Measurements from ENCODE around the gene PSME3. TPM values are rescaled to one million over a fixed set of nuclear protein-coding genes. Genes with fewer than 3 reads are reported as not detected.

Gene PSME3
- total and polyA plus RNA-seq, 2 of the 13 experiments (the other 11 are each of a cell fraction or from before 2014, with no cell fraction given), result 66.3 to 135 TPM

DNA sequence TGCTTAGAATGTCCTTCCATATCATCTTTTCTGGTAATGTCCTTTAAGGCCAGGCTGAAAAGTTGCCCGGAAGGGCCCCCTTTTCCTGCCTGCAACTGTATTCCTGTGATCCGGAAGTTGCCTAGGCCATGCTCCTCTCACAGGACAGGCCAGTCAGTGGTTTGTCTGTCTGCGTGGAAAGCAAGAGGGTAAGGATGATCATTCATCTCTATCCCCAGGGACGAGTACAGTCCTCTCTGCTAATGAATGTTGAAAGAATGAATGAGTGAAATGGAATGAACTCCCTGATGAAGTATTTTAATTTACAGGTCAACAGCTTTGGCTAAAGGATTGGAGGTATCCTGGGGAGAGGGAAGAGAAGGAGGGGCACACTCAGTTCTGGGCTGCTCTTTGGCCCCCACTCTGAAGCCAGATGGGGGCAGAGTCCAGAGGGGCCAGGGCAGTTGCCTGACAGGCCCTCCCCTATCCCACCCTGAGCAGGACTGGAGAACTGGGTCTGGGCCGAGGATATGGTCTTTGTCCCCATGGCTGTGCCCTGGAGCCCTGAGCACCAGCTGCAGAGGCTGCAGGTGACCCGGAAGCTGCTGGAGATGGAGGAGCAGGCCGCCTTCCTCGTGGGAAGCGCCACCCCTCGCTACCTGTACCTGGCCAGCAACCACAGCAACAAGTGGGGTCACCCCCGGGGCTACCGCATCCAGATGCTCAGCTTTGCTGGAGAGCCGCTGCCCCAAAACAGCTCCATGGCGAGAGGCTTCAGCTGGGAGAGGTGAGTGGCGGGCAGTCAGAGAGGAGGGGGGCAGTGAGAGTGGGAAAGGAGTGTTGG, 21.0 kb downstream of the PSME3 start (continued):
- TF ChIP-seq ZNF609 (CRISPR knock-in tag; IDR thresholded peaks at IDR 0.05; ENCODE audit: borderline replicate concordance) (peak; percentile 74), ZNF335 (CRISPR knock-in tag; IDR thresholded peaks at IDR 0.05) (0 out of 2 replicates have a peak, but pooled peaks have one; percentile 56), RERE (CRISPR knock-in tag; IDR thresholded peaks at IDR 0.05; ENCODE audit: low read depth) (no peak), MLLT10 (CRISPR knock-in tag; IDR thresholded peaks at IDR 0.05) (no peak), HNF4A (CRISPR knock-in tag; IDR thresholded peaks at IDR 0.05) (peak; percentile 97), ZNF766 (CRISPR knock-in tag; IDR thresholded peaks at IDR 0.05; ENCODE audit: borderline replicate concordance) (peak; percentile 64; the same call in 1 of the 2 replicates), IRF2 (CRISPR knock-in tag; IDR thresholded peaks at IDR 0.05) (no peak)
- TF ChIP-seq, protein P1, sequence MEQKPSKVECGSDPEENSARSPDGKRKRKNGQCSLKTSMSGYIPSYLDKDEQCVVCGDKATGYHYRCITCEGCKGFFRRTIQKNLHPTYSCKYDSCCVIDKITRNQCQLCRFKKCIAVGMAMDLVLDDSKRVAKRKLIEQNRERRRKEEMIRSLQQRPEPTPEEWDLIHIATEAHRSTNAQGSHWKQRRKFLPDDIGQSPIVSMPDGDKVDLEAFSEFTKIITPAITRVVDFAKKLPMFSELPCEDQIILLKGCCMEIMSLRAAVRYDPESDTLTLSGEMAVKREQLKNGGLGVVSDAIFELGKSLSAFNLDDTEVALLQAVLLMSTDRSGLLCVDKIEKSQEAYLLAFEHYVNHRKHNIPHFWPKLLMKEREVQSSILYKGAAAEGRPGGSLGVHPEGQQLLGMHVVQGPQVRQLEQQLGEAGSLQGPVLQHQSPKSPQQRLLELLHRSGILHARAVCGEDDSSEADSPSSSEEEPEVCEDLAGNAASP (CRISPR knock-in tag; IDR thresholded peaks at IDR 0.05; ENCODE audit: borderline replicate concordance), result peak; percentile 86; the same call in 1 of the 2 replicates
- TF ChIP-seq, protein P2, sequence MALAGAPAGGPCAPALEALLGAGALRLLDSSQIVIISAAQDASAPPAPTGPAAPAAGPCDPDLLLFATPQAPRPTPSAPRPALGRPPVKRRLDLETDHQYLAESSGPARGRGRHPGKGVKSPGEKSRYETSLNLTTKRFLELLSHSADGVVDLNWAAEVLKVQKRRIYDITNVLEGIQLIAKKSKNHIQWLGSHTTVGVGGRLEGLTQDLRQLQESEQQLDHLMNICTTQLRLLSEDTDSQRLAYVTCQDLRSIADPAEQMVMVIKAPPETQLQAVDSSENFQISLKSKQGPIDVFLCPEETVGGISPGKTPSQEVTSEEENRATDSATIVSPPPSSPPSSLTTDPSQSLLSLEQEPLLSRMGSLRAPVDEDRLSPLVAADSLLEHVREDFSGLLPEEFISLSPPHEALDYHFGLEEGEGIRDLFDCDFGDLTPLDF (CRISPR knock-in tag; IDR thresholded peaks at IDR 0.05), result 0 out of 2 replicates have a peak, but pooled peaks have one; percentile 46
- TF ChIP-seq, protein P3, sequence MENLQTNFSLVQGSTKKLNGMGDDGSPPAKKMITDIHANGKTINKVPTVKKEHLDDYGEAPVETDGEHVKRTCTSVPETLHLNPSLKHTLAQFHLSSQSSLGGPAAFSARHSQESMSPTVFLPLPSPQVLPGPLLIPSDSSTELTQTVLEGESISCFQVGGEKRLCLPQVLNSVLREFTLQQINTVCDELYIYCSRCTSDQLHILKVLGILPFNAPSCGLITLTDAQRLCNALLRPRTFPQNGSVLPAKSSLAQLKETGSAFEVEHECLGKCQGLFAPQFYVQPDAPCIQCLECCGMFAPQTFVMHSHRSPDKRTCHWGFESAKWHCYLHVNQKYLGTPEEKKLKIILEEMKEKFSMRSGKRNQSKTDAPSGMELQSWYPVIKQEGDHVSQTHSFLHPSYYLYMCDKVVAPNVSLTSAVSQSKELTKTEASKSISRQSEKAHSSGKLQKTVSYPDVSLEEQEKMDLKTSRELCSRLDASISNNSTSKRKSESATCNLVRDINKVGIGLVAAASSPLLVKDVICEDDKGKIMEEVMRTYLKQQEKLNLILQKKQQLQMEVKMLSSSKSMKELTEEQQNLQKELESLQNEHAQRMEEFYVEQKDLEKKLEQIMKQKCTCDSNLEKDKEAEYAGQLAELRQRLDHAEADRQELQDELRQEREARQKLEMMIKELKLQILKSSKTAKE (CRISPR knock-in tag; IDR thresholded peaks at IDR 0.05; ENCODE audit: borderline replicate concordance), result peak; percentile 42; the same call in 1 of the 2 replicates

Data from HepG2 (cell line).